OCI-LY1 (cell line): Measurements from ENCODE around the gene FOXC2.

ENCODE experiments used
- H2AFZ ChIP-seq: fragments of 200-600 bp; sonication (generic), shearing (Covaris generic); 2 replicates; pipeline ENCODE4 v1.6.0; 2014; ENCODE audit warnings: antibody characterized with exemption, mild to moderate bottlenecking, low read length
- H3F3A ChIP-seq: fragments of 200-600 bp; sonication (generic), shearing (Covaris generic); 2 replicates; pipeline ENCODE4 v1.6.0; 2014; ENCODE audit warnings: mild to moderate bottlenecking, antibody characterized with exemption, low read length, moderate library complexity; ENCODE audit not compliant: insufficient read depth
- H3K27ac ChIP-seq: fragments of 200-600 bp; sonication (generic); 2 replicates; pipeline ENCODE4 v1.5.1; 2014; ENCODE audit warnings: low read length, mixed run types, mild to moderate bottlenecking, low read depth; ENCODE audit not compliant: poor library complexity, severe bottlenecking
- H3K27me3 ChIP-seq: fragments of 200-600 bp; sonication (generic); 2 replicates; pipeline ENCODE4 v1.6.0; 2014; ENCODE audit warnings: antibody characterized with exemption, mild to moderate bottlenecking, low read length, moderate library complexity; ENCODE audit not compliant: insufficient read depth
- H3K36me3 ChIP-seq: fragments of 200-600 bp; sonication (generic); 2 replicates; pipeline ENCODE4 v1.6.1; 2014; ENCODE audit warnings: mild to moderate bottlenecking, antibody characterized with exemption, low read length, moderate library complexity, mixed read lengths; ENCODE audit not compliant: insufficient read depth
- H3K4me1 ChIP-seq: fragments of 200-600 bp; sonication (generic); 2 replicates; pipeline ENCODE4 v1.5.1; 2014; ENCODE audit warnings: mild to moderate bottlenecking, low read length, moderate library complexity; ENCODE audit not compliant: insufficient read depth, severe bottlenecking
- H3K4me2 ChIP-seq: fragments of 200-600 bp; sonication (generic), shearing (Covaris generic); 2 replicates; pipeline ENCODE4 v1.6.1; 2014; ENCODE audit warnings: low read length
- H3K4me3 ChIP-seq: fragments of 200-600 bp; sonication (generic); 2 replicates; pipeline ENCODE4 v1.5.1; 2014; ENCODE audit warnings: low read length, low read depth, mild to moderate bottlenecking, mixed read lengths; ENCODE audit not compliant: poor library complexity, severe bottlenecking
- H3K79me2 ChIP-seq: fragments of 200-600 bp; shearing (Covaris generic); 2 replicates; pipeline ENCODE4 v1.6.1; 2016; ENCODE audit warnings: mixed run types, low read length, mixed read lengths; ENCODE audit not compliant: insufficient read depth
- H3K9ac ChIP-seq: fragments of 200-600 bp; sonication (generic), shearing (Covaris generic); 2 replicates; pipeline ENCODE4 v1.6.1; 2014; ENCODE audit warnings: mild to moderate bottlenecking, low read length, mixed read lengths
- H3K9me2 ChIP-seq: fragments of 200-600 bp; sonication (generic), shearing (Covaris generic); 2 replicates; pipeline ENCODE4 v1.6.1; 2014; ENCODE audit warnings: low read depth, mild to moderate bottlenecking, low read length, mixed read lengths
- H3K9me3 ChIP-seq: fragments of 200-600 bp; shearing (Covaris generic); 2 replicates; pipeline ENCODE4 v1.6.1; 2014; ENCODE audit warnings: low read length, mixed read lengths
- H4K20me1 ChIP-seq: fragments of 200-600 bp; sonication (generic), shearing (Covaris generic); 2 replicates; pipeline ENCODE4 v1.6.0; 2016; ENCODE audit warnings: mild to moderate bottlenecking, low read length; ENCODE audit not compliant: insufficient read depth
- EZH2 ChIP-seq: fragments of 200-600 bp; sonication (generic), shearing (Covaris generic); IDR thresholded peaks from 2 replicates; pipeline ENCODE4 v1.8.0; 2017; ENCODE audit warnings: borderline replicate concordance, mixed run types, mild to moderate bottlenecking, antibody characterized with exemption, low read length, moderate library complexity, mixed read lengths
- TF ChIP-seq, protein P1 (sequence below): fragments of 200-600 bp; sonication (generic), shearing (Covaris generic); IDR thresholded peaks from 2 replicates; pipeline ENCODE4 v1.5.1; 2017; ENCODE audit warnings: mild to moderate bottlenecking, antibody characterized with exemption, low read length, moderate library complexity, mixed read lengths

The FOXC2 gene

DNA sequence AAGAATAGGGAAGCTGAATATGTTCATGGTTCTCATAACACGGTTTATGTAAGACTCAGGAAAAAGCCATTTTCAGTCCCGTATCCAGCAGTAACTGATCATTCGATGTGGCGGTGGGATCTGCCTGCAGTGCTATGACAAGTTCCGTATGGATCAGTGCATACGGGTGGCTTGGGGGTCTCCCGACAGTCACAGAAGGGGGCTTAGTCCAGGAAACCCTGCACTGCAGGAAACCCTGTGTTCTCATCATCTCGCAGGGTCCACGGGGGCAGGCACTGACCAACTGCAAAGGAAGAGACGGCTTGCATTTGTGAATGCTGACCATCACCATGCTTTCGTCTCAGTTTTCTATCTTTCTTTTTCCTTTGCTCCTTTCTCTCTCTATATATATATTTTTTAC is 19.3 kb upstream of the FOXC2 start:
- Histone ChIP-seq H3K9me3 (no peaks in the 10 kb centered on the region), H4K20me1 (no peaks in the 10 kb centered on the region), H3K9me2 (no peaks in the 10 kb centered on the region), H3K4me3 (no peak overlapping the region), H3K4me2 (no peak overlapping the region), H3K79me2 (no peaks in the 10 kb centered on the region), H3K36me3 (peaks cover 57% of the 10 kb centered on the region), H3K4me1 (peaks cover 16% of the 10 kb centered on the region), H2AFZ (no peak overlapping the region), H3K27me3 (no peaks in the 10 kb centered on the region), H3K27ac (no peak overlapping the region), H3K9ac (no peak overlapping the region), H3F3A (no peaks in the 10 kb centered on the region)
- no peak for TF ChIP-seq EZH2
- TF ChIP-seq, protein P1, sequence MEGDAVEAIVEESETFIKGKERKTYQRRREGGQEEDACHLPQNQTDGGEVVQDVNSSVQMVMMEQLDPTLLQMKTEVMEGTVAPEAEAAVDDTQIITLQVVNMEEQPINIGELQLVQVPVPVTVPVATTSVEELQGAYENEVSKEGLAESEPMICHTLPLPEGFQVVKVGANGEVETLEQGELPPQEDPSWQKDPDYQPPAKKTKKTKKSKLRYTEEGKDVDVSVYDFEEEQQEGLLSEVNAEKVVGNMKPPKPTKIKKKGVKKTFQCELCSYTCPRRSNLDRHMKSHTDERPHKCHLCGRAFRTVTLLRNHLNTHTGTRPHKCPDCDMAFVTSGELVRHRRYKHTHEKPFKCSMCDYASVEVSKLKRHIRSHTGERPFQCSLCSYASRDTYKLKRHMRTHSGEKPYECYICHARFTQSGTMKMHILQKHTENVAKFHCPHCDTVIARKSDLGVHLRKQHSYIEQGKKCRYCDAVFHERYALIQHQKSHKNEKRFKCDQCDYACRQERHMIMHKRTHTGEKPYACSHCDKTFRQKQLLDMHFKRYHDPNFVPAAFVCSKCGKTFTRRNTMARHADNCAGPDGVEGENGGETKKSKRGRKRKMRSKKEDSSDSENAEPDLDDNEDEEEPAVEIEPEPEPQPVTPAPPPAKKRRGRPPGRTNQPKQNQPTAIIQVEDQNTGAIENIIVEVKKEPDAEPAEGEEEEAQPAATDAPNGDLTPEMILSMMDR, result no peak

DNA sequence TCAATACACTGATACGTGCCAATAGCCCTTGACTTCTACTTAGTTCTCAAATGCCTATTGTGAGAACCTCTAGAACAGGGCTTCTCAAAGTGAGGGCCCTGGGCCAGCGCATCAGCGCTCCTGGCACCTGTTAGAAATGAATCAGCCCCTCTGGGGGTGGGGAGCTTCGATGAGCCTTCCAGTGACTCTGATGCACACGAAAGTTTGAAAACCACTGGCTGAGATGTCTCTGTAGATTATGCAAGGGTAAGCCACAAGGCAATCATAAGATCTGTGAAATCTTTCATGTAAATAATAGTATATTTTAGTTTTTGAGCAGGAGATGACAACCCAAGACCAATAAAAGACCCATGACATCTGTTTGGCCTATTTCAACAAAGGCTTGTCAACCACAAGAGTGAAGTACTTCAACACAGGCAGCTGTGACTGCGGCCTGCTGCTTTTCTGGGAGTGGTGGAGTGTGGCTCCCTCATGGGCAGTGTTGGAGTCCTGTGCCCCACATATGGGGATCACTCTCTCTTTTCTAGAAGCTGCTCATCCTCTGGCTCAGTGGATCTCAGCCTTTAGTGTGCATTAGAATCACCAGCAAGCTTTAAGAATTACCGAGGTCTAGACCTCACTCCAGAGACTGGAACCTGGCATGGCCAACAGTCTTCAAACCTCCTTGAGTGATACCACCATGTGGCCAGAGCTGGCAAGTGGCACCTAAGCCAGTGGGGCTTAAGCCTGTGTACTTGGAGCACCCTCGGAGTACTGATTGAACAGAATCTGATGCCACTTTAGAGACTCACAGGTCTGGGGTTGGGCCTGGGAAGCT is 17.3 kb upstream of the FOXC2 start:
- H3K4me1 ChIP-seq, result peaks cover 4% of the 10 kb centered on the region
- H3K9me3 ChIP-seq, result no peaks in the 10 kb centered on the region
- H3K27me3 ChIP-seq, result no peaks in the 10 kb centered on the region
- H3K4me3 ChIP-seq, result no peak overlapping the region
- H3K27ac ChIP-seq, result no peak overlapping the region
- no peaks in the 10 kb centered on the region for H3F3A ChIP-seq
- no peaks in the 10 kb centered on the region for H3K9me2 ChIP-seq
- no peak for TF ChIP-seq EZH2
- TF ChIP-seq, protein P1, result no peak
- H3K36me3 ChIP-seq, result peaks cover 47% of the 10 kb centered on the region
- H4K20me1 ChIP-seq, result no peaks in the 10 kb centered on the region
- H3K9ac ChIP-seq, result no peak overlapping the region
- no peaks in the 10 kb centered on the region for H3K79me2 ChIP-seq
- no peak overlapping the region for H3K4me2 ChIP-seq
- no peak overlapping the region for H2AFZ ChIP-seq

DNA sequence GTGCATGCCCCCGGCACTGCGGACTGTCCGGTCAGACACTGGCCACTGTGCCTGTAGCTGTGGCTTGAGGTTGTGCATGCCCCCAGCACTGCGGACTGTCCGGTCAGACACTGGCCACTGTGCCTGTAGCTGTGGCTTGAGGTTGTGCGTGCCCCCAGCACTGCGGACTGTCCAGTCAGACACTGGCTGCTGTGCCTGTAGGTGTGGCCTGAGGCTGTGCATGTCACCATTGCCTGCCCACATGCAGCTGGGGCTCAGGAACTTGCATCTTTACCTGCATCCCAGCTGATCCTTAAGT is 16.8 kb upstream of the FOXC2 start:
- no peaks in the 10 kb centered on the region for H3K9me2 ChIP-seq
- no peak overlapping the region for H3K9ac ChIP-seq
- H3K36me3 ChIP-seq, result peaks cover 45% of the 10 kb centered on the region
- H3K4me2 ChIP-seq, result no peak overlapping the region
- peaks cover 6% of the 10 kb centered on the region for H3K4me1 ChIP-seq
- no peak overlapping the region for H3K4me3 ChIP-seq
- no peaks in the 10 kb centered on the region for H4K20me1 ChIP-seq
- H3K9me3 ChIP-seq, result no peaks in the 10 kb centered on the region
- no peaks in the 10 kb centered on the region for H3K79me2 ChIP-seq
- H3K27me3 ChIP-seq, result no peaks in the 10 kb centered on the region
- no peaks in the 10 kb centered on the region for H3F3A ChIP-seq
- no peak for TF ChIP-seq EZH2
- TF ChIP-seq, protein P1, result no peak
- no peak overlapping the region for H2AFZ ChIP-seq
- no peak overlapping the region for H3K27ac ChIP-seq
